Measurements from ENCODE around the gene KCNE2.
"Not testable (repeated sequence)": the region's sequence is repeated elsewhere in the genome, so short reads cannot be mapped to it uniquely, and the experiment has no call there.

DNA sequence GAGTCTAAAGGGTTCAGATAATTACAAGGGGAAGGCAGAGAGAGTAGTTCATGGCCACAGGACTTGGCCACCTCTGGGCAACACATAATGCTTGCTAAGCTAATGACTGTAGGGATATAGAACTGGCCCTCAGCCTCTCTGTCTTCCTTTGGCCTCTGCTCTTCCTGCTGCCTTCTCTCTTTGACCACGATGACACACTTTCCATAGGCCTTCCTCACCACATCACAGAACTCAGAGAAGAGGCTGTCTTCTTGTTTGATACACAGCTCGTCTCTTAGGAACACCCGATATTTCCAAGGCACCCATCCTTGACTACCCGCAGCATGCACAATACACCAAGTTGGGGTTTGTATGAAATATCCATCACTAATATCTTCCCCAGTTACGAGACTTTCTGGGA, 36.7 kb downstream of the KCNE2 start:
- not testable (repeated sequence) for TF ChIP-seq EZH2phosphoT487 (IDR thresholded peaks at IDR 0.05; ENCODE audit: insufficient read depth, low read depth); EZH2 (IDR thresholded peaks at IDR 0.05; ENCODE audit: insufficient read depth, poor library complexity, severe bottlenecking)
